Measurements from ENCODE around the gene ASIC3.

GRCh38 chr7:151062111-151062398 lies 13.7 kb downstream of the ASIC3 start:
- TF ChIP-seq POLR2A (IDR thresholded peaks at IDR 0.05) (no peak), CTCF (IDR thresholded peaks at IDR 0.05 in 8 of 11, conservative IDR thresholded peaks at IDR 0.05 in 3 of 11) (no peak), POLR2AphosphoS5 (IDR thresholded peaks at IDR 0.05) (no peak)
